ENCODE data around the gene NRTN. TPM values are rescaled to one million over a fixed set of nuclear protein-coding genes. Genes with fewer than 3 reads are reported as not detected.
A peak's percentile ranks its signal among the peaks of the same experiment; 100 is the strongest.

The NRTN gene
- total and polyA plus RNA-seq, 2 of the 4 experiments (the other 2 are of a cell fraction) = 0.17 to 0.18 TPM

- H2AFZ ChIP-seq (replicated peaks; ENCODE audit: low read length, poor library complexity) = no peak overlapping the region
- H4K8ac ChIP-seq (ENCODE audit: low read depth in 2 of 2, low read length in 2 of 2) = no peak overlapping the region
- H3K9ac ChIP-seq (ENCODE audit: low read depth, low read length) = no peak overlapping the region
- H4K20me1 ChIP-seq (ENCODE audit: insufficient read depth, low read length) = no peaks in the 10 kb centered on the region
- H2BK5ac ChIP-seq (ENCODE audit: low read depth, low read length, poor library complexity, severe bottlenecking) = no peak overlapping the region
- peaks cover 15% of the 10 kb centered on the region; the same call in 1 of the 2 replicates for H3K27me3 ChIP-seq (ENCODE audit: control insufficient read depth, insufficient read depth, low read length)
- intact Hi-C loops (cut with micrococcal nuclease) (no loop called here), in situ Hi-C loops (cut with MboI; ENCODE audit: low sequenced_read_pairs) (no loop called here), dilution Hi-C loops (cut with HindIII; ENCODE audit: low sequenced_read_pairs, unreplicated experiment) (no loop called here)
- H2BK20ac ChIP-seq (ENCODE audit: low read depth, low read length) = no peak overlapping the region
- no peak overlapping the region for H2AK9ac ChIP-seq (replicated peaks; ENCODE audit: low read depth, low read length, poor library complexity)
- no peaks in the 10 kb centered on the region; the same call in 1 of the 2 replicates for H3K4me1 ChIP-seq (ENCODE audit: control insufficient read depth, insufficient read depth, low read length)
- 0 out of 2 replicates have a peak, but pooled peaks have one; percentile 3 for TF ChIP-seq CTCF (conservative IDR thresholded peaks at IDR 0.05; ENCODE audit: low read depth, low read length)
- no peak for TF ChIP-seq CEBPB (IDR thresholded peaks at IDR 0.05; ENCODE audit: low read depth, low read length)
- no peak for TF ChIP-seq RFX5 (IDR thresholded peaks at IDR 0.05; ENCODE audit: low read depth, low read length)
- no peak overlapping the region for H4K5ac ChIP-seq (ENCODE audit: low read depth, low read length)
- ChIA-PET CTCF (no interaction called here), POLR2A (ENCODE audit: unreplicated experiment) (no interaction called here)
- no peak overlapping the region for H3K18ac ChIP-seq (ENCODE audit: low read depth, low read length)
- H3K27ac ChIP-seq (ENCODE audit: insufficient read depth, low read length) = no peak overlapping the region
- H2BK15ac ChIP-seq (ENCODE audit: low read depth, low read length) = no peak overlapping the region
- no peak overlapping the region for H3K14ac ChIP-seq (replicated peaks; ENCODE audit: low read depth, low read length)
- no peaks in the 10 kb centered on the region for H3K9me1 ChIP-seq (ENCODE audit: insufficient read depth, low read length)
- no peaks in the 10 kb centered on the region for H3K9me3 ChIP-seq (ENCODE audit: control insufficient read depth, insufficient read depth, low read length)
- no peak overlapping the region for H3K4ac ChIP-seq (ENCODE audit: low read depth, low read length)
- no peak overlapping the region for H3K56ac ChIP-seq (ENCODE audit: extremely low read depth, insufficient read depth, low read length)
- H3K4me3 ChIP-seq (ENCODE audit: insufficient read depth, low read depth, low read length) = no peak overlapping the region
- no peak overlapping the region for H3K4me2 ChIP-seq (ENCODE audit: low read depth, low read length)
- ATAC-seq (ENCODE audit: low read depth) (no peak), DNase-seq (no peak)
- no peak overlapping the region; the same call in 1 of the 2 replicates for H2AK5ac ChIP-seq (ENCODE audit: low read depth, low read length)
- H3K79me1 ChIP-seq (ENCODE audit: low read depth in 1 of 2, low read length in 2 of 2) = no peaks in the 10 kb centered on the region
- H3K23ac ChIP-seq (ENCODE audit: low read depth, low read length) = no peak overlapping the region
- no peaks in the 10 kb centered on the region for H3K36me3 ChIP-seq (ENCODE audit: control insufficient read depth, insufficient read depth, low read length)
- H4K91ac ChIP-seq (ENCODE audit: insufficient read depth, low read depth, low read length) = no peak overlapping the region
- WGBS, 2 experiments (ENCODE audit: extremely low coverage in 2 of 2, insufficient read length in 1 of 2) = 61% methylated on average over 7 of the region's 14 CpGs; no CpG with 5 or more reads in 1 of the 2 experiments
- no TSS peak for BruUV-seq (replicated peaks)
- no peak overlapping the region for H2BK120ac ChIP-seq (ENCODE audit: low read depth, low read length)
Observed at GRCh38 chr19:5864725-5865486, 60.0 kb downstream of the NRTN start.

All from IMR-90 (cell line).